DMS53 treated with DMSO at 0.1 percent for 48 hours (cell line): ENCODE data around the gene CNTNAP5.
"Not testable (repeated sequence)": the region's sequence is repeated elsewhere in the genome, so short reads cannot be mapped to it uniquely, and the experiment has no call there.

Source experiments
- DNase-seq: peaks from one replicate; lab custom pipeline; 2025; ENCODE audit not compliant: unreplicated experiment; lab: John Stamatoyannopoulos, UW

The CNTNAP5 gene

GRCh38 chr2:124317628-124318027, 292.5 kb downstream of the CNTNAP5 start:
- no peak for DNase-seq

GRCh38 chr2:124318913-124319312, 293.8 kb downstream of the CNTNAP5 start:
- no peak for DNase-seq

GRCh38 chr2:124319577-124319976, 294.5 kb downstream of the CNTNAP5 start:
- no peak for DNase-seq

GRCh38 chr2:124320051-124320688, 295.1 kb downstream of the CNTNAP5 start:
- no peak for DNase-seq

- peak; percentile 20 for DNase-seq
Observed at GRCh38 chr2:124323321-124323720, 298.2 kb downstream of the CNTNAP5 start.

GRCh38 chr2:124325667-124326440, 300.8 kb downstream of the CNTNAP5 start:
- peak; percentile 6 for DNase-seq

GRCh38 chr2:124327303-124327702, 302.2 kb downstream of the CNTNAP5 start:
- DNase-seq = no peak

GRCh38 chr2:124328397-124328796, 303.3 kb downstream of the CNTNAP5 start:
- DNase-seq = no peak

- DNase-seq = peak; percentile 3
Observed at GRCh38 chr2:124333784-124334183, 308.7 kb downstream of the CNTNAP5 start.

- DNase-seq = no peak
Observed at GRCh38 chr2:124335058-124335457, 310.0 kb downstream of the CNTNAP5 start.

- no peak for DNase-seq
Observed at GRCh38 chr2:124339709-124340108, 314.6 kb downstream of the CNTNAP5 start.

- no peak for DNase-seq
Observed at GRCh38 chr2:124343827-124344498, 318.9 kb downstream of the CNTNAP5 start.

GRCh38 chr2:124347209-124347608, 322.1 kb downstream of the CNTNAP5 start:
- DNase-seq = no peak

GRCh38 chr2:124353656-124354055, 328.6 kb downstream of the CNTNAP5 start:
- DNase-seq = no peak

- DNase-seq = no peak
Observed at GRCh38 chr2:124354466-124354865, 329.4 kb downstream of the CNTNAP5 start.

- not testable (repeated sequence) for DNase-seq
Observed at GRCh38 chr2:124361966-124362365, 336.9 kb downstream of the CNTNAP5 start.

- no peak for DNase-seq
Observed at GRCh38 chr2:124369181-124369580, 344.1 kb downstream of the CNTNAP5 start.

GRCh38 chr2:124380221-124380749, 355.2 kb downstream of the CNTNAP5 start:
- DNase-seq = no peak

GRCh38 chr2:124382067-124382618, 357.1 kb downstream of the CNTNAP5 start:
- DNase-seq = no peak

GRCh38 chr2:124395961-124396360, 370.9 kb downstream of the CNTNAP5 start:
- DNase-seq = no peak

- no peak for DNase-seq
Observed at GRCh38 chr2:124402274-124402673, 377.2 kb downstream of the CNTNAP5 start.
